Tibial nerve (tissue), 4 donors: ENCODE data around the gene RNF214. TPM values are rescaled to one million over a fixed set of nuclear protein-coding genes. Genes with fewer than 3 reads are reported as not detected.

ENCODE experiments used
- DNase-seq, 2 donors: peaks; one replicate each; pipeline ENCODE4 v3.0.0-alpha.2; 2019; ENCODE audit warnings: low spot score in 2 of 2
- H3K27ac ChIP-seq, 4 donors: fragments of 200-600 bp; sonication (generic) in 3 of 4; one replicate each; pipeline ENCODE4 v1.5.1; 2017 to 2019; ENCODE audit warnings: mild to moderate bottlenecking in 1 of 4
- H3K27me3 ChIP-seq, 2 donors: fragments of 200-600 bp; sonication (generic) in 1 of 2; one replicate each; pipeline versions ENCODE4 v1.5.1 to v1.6.0; 2017 to 2019
- H3K36me3 ChIP-seq, 3 donors: fragments of 200-600 bp; sonication (generic); one replicate each; pipeline ENCODE4 v1.5.1; 2018 to 2019
- H3K4me1 ChIP-seq, 4 donors: fragments of 200-600 bp; sonication (generic) in 3 of 4; one replicate each; pipeline ENCODE4 v1.5.1; 2017 to 2019
- H3K4me3 ChIP-seq, 4 donors: fragments of 200-600 bp; sonication (generic) in 3 of 4; one replicate each; pipeline ENCODE4 v1.5.1; 2017 to 2019; ENCODE audit warnings: mild to moderate bottlenecking in 1 of 4, moderate library complexity in 1 of 4
- H3K9me3 ChIP-seq, 4 donors: fragments of 200-600 bp; sonication (generic) in 3 of 4; one replicate each; pipeline ENCODE4 v1.5.1; 2017 to 2019
- CTCF ChIP-seq, 5 experiments: fragments of 200-600 bp in 3 of 5; fragments of 450-650 bp in 2 of 5; sonication (generic) in 3 of 5; IDR thresholded peaks; one replicate each; pipeline ENCODE4 v1.5.1; 2016 to 2019; ENCODE audit warnings: antibody characterized with exemption in 5 of 5, mild to moderate bottlenecking in 3 of 5, moderate library complexity in 2 of 5
- EP300 ChIP-seq, 2 donors: sonication (generic); formaldehyde crosslinking; IDR thresholded peaks; one replicate each; pipeline ENCODE4 v1.6.1; 2017; ENCODE audit warnings: antibody characterized with exemption in 2 of 2, mild to moderate bottlenecking in 1 of 2
- POLR2A ChIP-seq, 2 donors: fragments of 450-650 bp; IDR thresholded peaks; one replicate each; pipeline ENCODE4 v1.6.1; 2017; ENCODE audit warnings: antibody characterized with exemption in 2 of 2, mild to moderate bottlenecking in 2 of 2, moderate library complexity in 2 of 2
- WGBS, 2 donors: methylation state at CpG; one replicate each; pipeline ENCODE4 v1.1.5; 2018; 5-methylcytosine and 5-hydroxymethylcytosine counted together
- total RNA-seq, 4 donors: library from RNA; depleted of rRNA; stranded (reverse); fragments of >200 nt; gene quantifications; one replicate each; pipeline ENCODE4 v1.1.0, GENCODE V29; 2016

Gene RNF214
- total RNA-seq, 4 donors from 2014 or later: 10.8 to 16.6 (median 12.8) TPM

GRCh38 chr11:117287668-117288067, 55.2 kb downstream of the RNF214 start:
- Histone ChIP-seq H3K4me3 (no peak overlapping the region), H3K9me3 (no peaks in the 10 kb centered on the region), H3K36me3 (peaks cover 2 to 97% (median 3%) of the 10 kb centered on the region in 3 donors), H3K27me3 (no peaks in the 10 kb centered on the region), H3K4me1 (no peaks in the 10 kb centered on the region), H3K27ac (no peak overlapping the region)
- 91 to 92% methylated on average over 3 of the region's 3 CpGs for WGBS, 2 donors
- no peak for DNase-seq
- TF ChIP-seq EP300 (IDR thresholded peaks at IDR 0.05) (no peak), POLR2A (IDR thresholded peaks at IDR 0.05) (no peak), CTCF (IDR thresholded peaks at IDR 0.05) (no peak)

- no peak for DNase-seq
- Histone ChIP-seq H3K27me3 (no peaks in the 10 kb centered on the region), H3K4me1 (no peaks in the 10 kb centered on the region), H3K27ac (no peak overlapping the region), H3K9me3 (no peaks in the 10 kb centered on the region), H3K4me3 (no peak overlapping the region), H3K36me3 (peaks cover 2 to 97% (median 2%) of the 10 kb centered on the region in 3 donors)
- TF ChIP-seq EP300 (IDR thresholded peaks at IDR 0.05): no peak
- no peak for TF ChIP-seq POLR2A (IDR thresholded peaks at IDR 0.05)
- TF ChIP-seq CTCF (IDR thresholded peaks at IDR 0.05): no peak
- WGBS, 2 donors: 100% methylated on average over 1 of the region's 1 CpG
Measured at GRCh38 chr11:117289795-117290194, 57.3 kb downstream of the RNF214 start.

DNA sequence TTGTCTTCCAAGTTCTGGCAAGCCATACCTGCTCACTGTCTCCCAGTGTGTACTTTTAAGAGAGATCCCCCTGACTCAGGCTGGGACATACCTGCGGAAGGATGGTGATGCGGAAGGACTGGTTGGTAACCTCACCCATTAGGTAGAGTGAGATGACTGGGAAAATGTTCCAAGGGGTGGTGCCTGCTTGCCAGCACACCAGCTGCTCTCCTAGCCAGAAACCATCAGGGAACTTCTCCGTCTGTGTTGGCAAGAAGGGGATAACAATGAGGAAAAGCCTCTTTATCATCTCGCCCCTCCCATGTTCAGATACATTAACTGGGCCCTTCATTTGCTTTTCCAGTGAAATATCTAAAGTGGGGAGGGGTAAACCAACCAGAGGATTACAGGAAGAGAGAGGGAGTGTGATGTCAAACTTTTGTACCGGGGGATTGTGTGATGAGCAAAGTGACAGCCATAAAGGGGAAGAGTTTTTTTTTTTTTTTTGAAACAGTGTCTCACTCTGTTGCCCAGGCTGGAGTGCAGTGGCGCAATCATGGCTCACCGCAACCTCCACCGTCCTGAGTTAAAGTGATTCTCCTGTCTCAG, 58.4 kb downstream of the RNF214 start, which contains the start of gene BACE1-AS:
BACE1-AS (plus strand) TSS at position 538 of the 588 bp plus-strand sequence.
- Histone ChIP-seq H3K4me3 (no peak within 1 kb of the TSS), H3K36me3 (peaks cover 0 to 97% (median 2%) of the 10 kb centered on the region in 3 donors), H3K27ac (no peak within 1 kb of the TSS), H3K4me1 (no peaks in the 10 kb centered on the region), H3K27me3 (no peaks in the 10 kb centered on the region), H3K9me3 (no peaks in the 10 kb centered on the region)
- 91 to 94% methylated on average over 8 of the region's 8 CpGs for WGBS, 2 donors
- TF ChIP-seq EP300 (IDR thresholded peaks at IDR 0.05): no peak
- no peak for TF ChIP-seq POLR2A (IDR thresholded peaks at IDR 0.05)
- no peak for TF ChIP-seq CTCF (IDR thresholded peaks at IDR 0.05)
- DNase-seq: no peak

GRCh38 chr11:117292616-117293015, 60.1 kb downstream of the RNF214 start:
- Histone ChIP-seq H3K4me1 (no peaks in the 10 kb centered on the region), H3K4me3 (no peak overlapping the region), H3K27ac (no peak overlapping the region), H3K9me3 (no peaks in the 10 kb centered on the region), H3K36me3 (peaks cover 0 to 87% (median 2%) of the 10 kb centered on the region in 3 donors), H3K27me3 (no peaks in the 10 kb centered on the region)
- WGBS, 2 donors: 84 to 94% methylated on average over 2 of the region's 2 CpGs
- no peak for DNase-seq
- TF ChIP-seq POLR2A (IDR thresholded peaks at IDR 0.05): no peak
- no peak for TF ChIP-seq CTCF (IDR thresholded peaks at IDR 0.05)
- TF ChIP-seq EP300 (IDR thresholded peaks at IDR 0.05): no peak

- H3K27me3 ChIP-seq: no peaks in the 10 kb centered on the region
- peaks cover 0 to 58% (median 0%) of the 10 kb centered on the region in 3 donors for H3K36me3 ChIP-seq
- H3K9me3 ChIP-seq: no peaks in the 10 kb centered on the region
- H3K4me3 ChIP-seq: no peak overlapping the region
- TF ChIP-seq CTCF (IDR thresholded peaks at IDR 0.05): no peak
- no peak for TF ChIP-seq POLR2A (IDR thresholded peaks at IDR 0.05)
- TF ChIP-seq EP300 (IDR thresholded peaks at IDR 0.05): no peak
- WGBS, 2 donors: 65 to 67% methylated on average over 9 of the region's 9 CpGs
- H3K4me1 ChIP-seq: peaks cover 0 to 18% (median 4%) of the 10 kb centered on the region in 4 donors
- no peak for DNase-seq
- no peak overlapping the region for H3K27ac ChIP-seq
Measured at GRCh38 chr11:117295438-117296137, 63.1 kb downstream of the RNF214 start.
